HTERT RPE-1 (cell line): ENCODE results near the gene PARD3.

Experiments
- in situ Hi-C: fragments of 300-500 bp; cut with MboI; formaldehyde crosslinking; loops from 4 replicates; pipeline ENCODE4 v1.14.3; 2020; ENCODE audit warnings: low sequenced_read_pairs

Gene PARD3

GRCh38 chr10:34323192-34323591, 491.9 kb downstream of the PARD3 start:
- in situ Hi-C loops: no loop called here

GRCh38 chr10:34320265-34320664, 494.8 kb downstream of the PARD3 start:
- in situ Hi-C loops: no loop called here

GRCh38 chr10:34319197-34319846, 495.8 kb downstream of the PARD3 start:
- in situ Hi-C loops: no loop called here

- in situ Hi-C loops: no loop called here
Measured at GRCh38 chr10:34316154-34316553, 498.9 kb downstream of the PARD3 start.

GRCh38 chr10:34314457-34314856, 500.6 kb downstream of the PARD3 start:
- in situ Hi-C loops: no loop called here

GRCh38 chr10:34313888-34314287, 501.2 kb downstream of the PARD3 start:
- in situ Hi-C loops: no loop called here

GRCh38 chr10:34313353-34313752, 501.7 kb downstream of the PARD3 start:
- in situ Hi-C loops: no loop called here

GRCh38 chr10:34311679-34312078, 503.4 kb downstream of the PARD3 start:
- in situ Hi-C loops: no loop called here

GRCh38 chr10:34310234-34310633, 504.9 kb downstream of the PARD3 start:
- in situ Hi-C loops: no loop called here

- in situ Hi-C loops: no loop called here
Measured at GRCh38 chr10:34305189-34305588, 509.9 kb downstream of the PARD3 start.

- in situ Hi-C loops: no loop called here
Measured at GRCh38 chr10:34303022-34303421, 512.1 kb downstream of the PARD3 start.

GRCh38 chr10:34299105-34299611, 515.9 kb downstream of the PARD3 start:
- in situ Hi-C loops: no loop called here

GRCh38 chr10:34298346-34298818, 516.7 kb downstream of the PARD3 start:
- in situ Hi-C loops: no loop called here

- in situ Hi-C loops: no loop called here
Measured at GRCh38 chr10:34297541-34298345, 517.4 kb downstream of the PARD3 start.

GRCh38 chr10:34295142-34295548, 520.0 kb downstream of the PARD3 start:
- in situ Hi-C loops: no loop called here

GRCh38 chr10:34294137-34294536, 521.0 kb downstream of the PARD3 start:
- in situ Hi-C loops: no loop called here

GRCh38 chr10:34292675-34293074, 522.4 kb downstream of the PARD3 start:
- in situ Hi-C loops: no loop called here

- in situ Hi-C loops: no loop called here
Measured at GRCh38 chr10:34292194-34292565, 522.9 kb downstream of the PARD3 start.

- in situ Hi-C loops: no loop called here
Measured at GRCh38 chr10:34291466-34292193, 523.5 kb downstream of the PARD3 start.

GRCh38 chr10:34290412-34291081, 524.5 kb downstream of the PARD3 start:
- in situ Hi-C loops: no loop called here

GRCh38 chr10:34288634-34289033, 526.5 kb downstream of the PARD3 start:
- in situ Hi-C loops: no loop called here
